ENCODE results near the gene TTLL5. TPM values are rescaled to one million over a fixed set of nuclear protein-coding genes. Genes with fewer than 3 reads are reported as not detected.

TTLL5 gene
- total and polyA plus RNA-seq, 2 of the 13 experiments (the other 11 are each of a cell fraction or from before 2014, with no cell fraction given): 11.8 to 18.8 TPM

DNA sequence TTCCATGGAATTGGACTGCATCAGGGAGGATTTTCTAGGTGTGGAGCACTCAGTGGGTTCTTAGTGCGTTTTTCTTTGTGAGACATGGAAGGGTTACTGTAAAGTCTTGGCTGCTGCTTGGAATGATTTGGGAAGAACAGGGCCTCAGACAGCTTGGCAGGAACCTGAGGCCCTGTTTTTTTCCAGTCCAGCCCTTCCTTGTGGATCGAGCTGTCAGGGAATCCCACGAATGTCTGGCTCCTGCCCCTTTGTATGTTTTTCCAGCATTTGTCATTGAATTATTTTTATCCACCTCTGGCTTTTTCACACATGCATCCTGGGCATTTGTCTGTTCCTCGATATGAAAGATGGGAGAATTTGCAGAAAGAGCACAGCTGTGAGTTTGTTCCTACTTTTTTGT, 162.3 kb downstream of the TTLL5 start:
- no TSS peak for BruUV-seq (replicated peaks)
- Histone ChIP-seq H4K20me1 (ENCODE audit: insufficient read depth, low read length) (no peaks in the 10 kb centered on the region), H3K9ac (ENCODE audit: insufficient read depth, low read depth, low read length) (no peak overlapping the region), H3K4me1 (ENCODE audit: insufficient read depth, low read length) (peaks cover 39% of the 10 kb centered on the region), H3K36me3 (replicated peaks in 1 of 2; ENCODE audit: control insufficient read depth in 1 of 2, insufficient read depth in 2 of 2, low read length in 2 of 2) (peaks cover 4 to 20% of the 10 kb centered on the region in 2 experiments; a peak in 4 of 5 replicates), H3K27me3 (ENCODE audit: control insufficient read depth in 1 of 2, insufficient read depth in 2 of 2, low read length in 2 of 2) (no peaks in the 10 kb centered on the region), H2AFZ (ENCODE audit: low read length) (no peak overlapping the region), H3K4me2 (ENCODE audit: low read depth, low read length) (no peak overlapping the region), H3K79me2 (ENCODE audit: insufficient read depth, low read length) (no peaks in the 10 kb centered on the region), H3K4me3 (replicated peaks in 1 of 3; ENCODE audit: insufficient read depth in 1 of 3, low read depth in 2 of 3, low read length in 3 of 3) (no peak overlapping the region), H3K9me3 (ENCODE audit: low read length) (no peaks in the 10 kb centered on the region), H3K27ac (ENCODE audit: extremely low read length, insufficient read depth, low read length) (no peak overlapping the region)
- in situ Hi-C loops (cut with HindIII; ENCODE audit: extremely low pct_ligation_motif_present, low pct_unique_long_range_greater_than_20kb): no loop called here
- FAIRE-seq: no peak
- ATAC-seq: no peak
- CTCF ChIA-PET (ENCODE audit: low intra/inter-chr PET ratio, low total read pairs): no interaction called here
- intact Hi-C loops (cut with micrococcal nuclease; ENCODE audit: unreplicated experiment): loop anchor here (10.0 kb wide), 1 partner anchor 161 kb away; the partner anchor contains the start of genes IFT43 and TGFB3
- POLR2A ChIA-PET: no interaction called here
- DNase-seq (ENCODE audit: low spot score): no peak
- WGBS (ENCODE audit: low lambda C conversion rate): 95% methylated on average over 4 of the region's 4 CpGs
- TF ChIP-seq GTF2F1 (IDR thresholded peaks at IDR 0.05; ENCODE audit: low read length) (no peak), RXRB (CRISPR knock-in tag; IDR thresholded peaks at IDR 0.05; ENCODE audit: borderline replicate concordance) (no peak), MZF1 (CRISPR knock-in tag; IDR thresholded peaks at IDR 0.05; ENCODE audit: borderline replicate concordance) (no peak), KAT7 (CRISPR knock-in tag; IDR thresholded peaks at IDR 0.05; ENCODE audit: borderline replicate concordance) (no peak), ZNF564 (CRISPR knock-in tag; IDR thresholded peaks at IDR 0.05) (no peak), ZNF780A (CRISPR knock-in tag; IDR thresholded peaks at IDR 0.05) (no peak), ZNF543 (CRISPR knock-in tag; IDR thresholded peaks at IDR 0.05) (no peak), DMAP1 (CRISPR knock-in tag; IDR thresholded peaks at IDR 0.05) (no peak), RELA (CRISPR knock-in tag; IDR thresholded peaks at IDR 0.05) (no peak), ZNF441 (CRISPR knock-in tag; IDR thresholded peaks at IDR 0.05; ENCODE audit: borderline replicate concordance) (no peak), SNRNP70 (IDR thresholded peaks at IDR 0.05; ENCODE audit: low read depth, low read length) (no peak), MAZ (IDR thresholded peaks at IDR 0.05; ENCODE audit: borderline replicate concordance, low read depth, low read length) (no peak), MAZ (CRISPR knock-in tag; IDR thresholded peaks at IDR 0.05; ENCODE audit: low read depth) (no peak), SMYD3 (CRISPR knock-in tag; IDR thresholded peaks at IDR 0.05) (no peak), STAG1 (CRISPR knock-in tag; IDR thresholded peaks at IDR 0.05) (no peak), ZNF430 (CRISPR knock-in tag; IDR thresholded peaks at IDR 0.05) (no peak), STAT5B (CRISPR knock-in tag; IDR thresholded peaks at IDR 0.05) (no peak), SMARCE1 (IDR thresholded peaks at IDR 0.05; ENCODE audit: borderline replicate concordance) (no peak), FOXP4 (CRISPR knock-in tag; IDR thresholded peaks at IDR 0.05) (no peak)
- TF ChIP-seq, protein P1, sequence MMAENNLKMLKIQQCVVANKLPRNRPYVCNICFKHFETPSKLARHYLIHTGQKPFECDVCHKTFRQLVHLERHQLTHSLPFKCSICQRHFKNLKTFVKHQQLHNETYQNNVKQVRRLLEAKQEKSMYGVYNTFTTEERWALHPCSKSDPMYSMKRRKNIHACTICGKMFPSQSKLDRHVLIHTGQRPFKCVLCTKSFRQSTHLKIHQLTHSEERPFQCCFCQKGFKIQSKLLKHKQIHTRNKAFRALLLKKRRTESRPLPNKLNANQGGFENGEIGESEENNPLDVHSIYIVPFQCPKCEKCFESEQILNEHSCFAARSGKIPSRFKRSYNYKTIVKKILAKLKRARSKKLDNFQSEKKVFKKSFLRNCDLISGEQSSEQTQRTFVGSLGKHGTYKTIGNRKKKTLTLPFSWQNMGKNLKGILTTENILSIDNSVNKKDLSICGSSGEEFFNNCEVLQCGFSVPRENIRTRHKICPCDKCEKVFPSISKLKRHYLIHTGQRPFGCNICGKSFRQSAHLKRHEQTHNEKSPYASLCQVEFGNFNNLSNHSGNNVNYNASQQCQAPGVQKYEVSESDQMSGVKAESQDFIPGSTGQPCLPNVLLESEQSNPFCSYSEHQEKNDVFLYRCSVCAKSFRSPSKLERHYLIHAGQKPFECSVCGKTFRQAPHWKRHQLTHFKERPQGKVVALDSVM (CRISPR knock-in tag; IDR thresholded peaks at IDR 0.05): no peak
